HG02885 (cell line): ENCODE measurements around the gene LIMS1.
"Not testable (repeated sequence)": the region's sequence is repeated elsewhere in the genome, so short reads cannot be mapped to it uniquely, and the experiment has no call there.

Experiments
- ATAC-seq: cut with Tn5 transposase; IDR thresholded peaks from one replicate; pipeline ENCODE4 v1.9.1; 2021; ENCODE audit warnings: mild to moderate bottlenecking; ENCODE audit not compliant: unreplicated experiment, poor library complexity

The LIMS1 gene

DNA sequence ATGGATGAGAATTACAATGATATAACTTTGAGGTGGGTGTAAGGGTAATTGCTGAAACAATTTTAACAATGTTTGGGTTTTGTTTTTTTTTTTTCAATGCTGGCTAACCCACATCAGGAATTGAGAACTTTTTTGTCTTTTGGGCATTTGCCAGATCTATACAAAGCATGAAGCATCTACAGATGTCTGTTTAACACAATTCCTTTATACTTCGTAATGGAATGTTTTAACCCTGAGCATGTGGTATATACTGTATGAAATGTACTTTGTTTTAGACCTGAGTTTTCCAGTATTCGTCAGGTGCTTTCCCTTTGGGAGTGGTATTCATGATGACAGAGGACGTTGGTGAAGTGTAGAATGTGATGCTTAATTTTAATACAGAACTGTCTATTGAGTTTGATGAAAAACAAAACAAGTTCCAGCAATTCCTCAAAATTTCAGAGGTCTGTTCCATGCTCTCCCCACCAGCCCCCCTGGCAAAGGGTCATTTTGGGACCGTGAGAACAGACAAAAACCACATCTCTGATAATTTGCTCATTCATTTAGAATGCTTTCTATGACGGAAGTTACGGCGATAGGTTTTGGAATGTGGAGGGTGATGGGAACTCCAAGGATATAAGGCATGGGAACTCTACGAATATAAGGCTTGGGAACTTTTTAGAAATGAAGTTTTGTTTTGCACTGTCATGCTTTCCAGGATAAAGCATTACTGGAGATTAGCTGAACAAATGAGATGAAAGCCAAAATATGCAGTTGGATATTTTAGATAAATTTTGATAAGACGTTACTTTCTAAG, 14.1 kb downstream of the LIMS1 start:
- ATAC-seq = no peak

DNA sequence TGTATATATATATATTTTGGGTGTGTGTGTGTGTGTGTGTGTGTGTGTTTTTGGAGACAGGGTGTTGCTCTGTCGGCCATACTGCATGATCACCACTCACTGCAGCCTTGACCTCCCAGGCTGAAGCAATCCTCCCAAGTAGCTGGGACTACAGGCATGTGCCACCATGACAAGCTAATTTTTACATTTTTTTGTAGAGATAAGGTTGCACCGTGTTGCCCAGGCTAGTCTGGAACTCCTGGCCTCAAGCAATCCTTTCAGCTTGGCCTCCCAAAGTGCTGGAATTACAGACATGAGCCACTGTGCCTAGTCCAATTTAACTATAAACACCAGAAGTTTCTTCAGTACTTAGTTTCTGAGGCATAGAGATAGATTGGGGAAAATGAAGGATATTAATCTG, 18.3 kb downstream of the LIMS1 start:
- ATAC-seq = no peak

DNA sequence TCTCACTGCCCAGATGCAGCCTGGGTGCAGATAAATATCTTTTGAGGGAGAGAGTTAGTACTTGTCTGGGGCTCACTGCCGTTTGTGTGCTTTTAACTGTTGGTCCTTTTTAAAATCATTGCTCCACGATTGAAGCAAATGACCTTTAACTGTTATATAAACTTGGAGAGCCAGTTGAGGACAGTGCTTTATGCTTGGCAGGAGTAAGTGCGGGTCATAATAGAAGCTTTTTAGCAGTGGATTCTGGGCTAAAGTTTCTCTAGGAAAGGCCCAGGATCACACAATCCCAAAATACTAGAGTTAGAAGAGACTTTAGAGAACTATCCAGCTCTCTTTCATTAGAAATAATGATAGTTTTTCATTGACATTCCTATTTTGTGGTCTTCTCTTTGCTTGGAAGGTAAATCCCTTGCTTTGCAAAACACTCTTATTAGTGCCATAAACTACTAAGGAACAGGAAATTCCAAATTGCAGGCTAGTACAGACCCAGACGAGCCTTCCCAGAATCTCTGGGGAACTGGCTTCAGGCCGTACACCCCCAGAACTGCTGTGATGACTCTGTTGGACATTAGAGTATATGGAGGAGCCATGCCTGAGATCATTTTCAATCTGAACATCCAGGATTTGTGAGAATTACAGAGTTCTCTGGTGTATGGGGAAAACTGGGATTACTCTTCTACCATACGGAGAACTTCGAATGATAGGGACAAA, 19.1 kb downstream of the LIMS1 start:
- ATAC-seq = no peak

DNA sequence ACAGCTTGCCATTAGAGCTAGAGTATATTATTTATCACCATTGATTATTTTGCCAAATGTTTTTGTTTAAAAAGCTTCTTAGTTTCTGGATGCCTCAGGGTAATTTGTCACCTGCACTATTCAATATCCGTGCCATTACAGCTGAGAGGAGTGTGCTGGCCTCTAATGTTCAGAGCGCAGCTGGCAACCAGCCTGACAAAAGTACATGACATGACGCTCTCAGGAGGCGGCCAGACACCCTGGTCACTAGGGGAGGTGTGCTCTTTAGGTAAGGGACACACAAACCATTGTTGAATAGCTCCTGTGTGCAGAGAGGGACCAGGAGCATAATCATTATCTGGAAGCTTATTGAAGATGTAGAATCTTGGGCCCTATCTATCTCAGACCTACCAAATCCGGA, 20.3 kb downstream of the LIMS1 start:
- no peak for ATAC-seq

DNA sequence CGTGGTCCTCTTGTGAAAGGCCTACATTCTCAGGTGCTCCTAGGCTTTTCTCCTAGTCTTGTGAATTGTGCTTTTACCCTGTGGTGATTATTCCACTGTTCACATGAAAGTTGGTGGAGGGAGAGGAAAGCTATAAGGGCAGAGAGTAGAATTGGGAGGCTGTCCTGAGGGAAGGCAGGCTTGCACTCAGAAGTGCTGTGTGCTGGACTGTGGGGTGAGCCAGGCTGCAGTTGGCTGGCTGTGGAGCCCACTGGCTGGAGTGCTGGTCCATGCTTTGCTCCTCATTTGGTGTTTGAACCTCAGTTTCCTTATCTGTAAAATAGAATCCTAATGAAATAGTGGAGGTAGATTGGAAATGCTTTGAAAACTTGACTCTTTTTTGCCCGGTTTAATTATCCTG, 21.3 kb downstream of the LIMS1 start:
- no peak for ATAC-seq

DNA sequence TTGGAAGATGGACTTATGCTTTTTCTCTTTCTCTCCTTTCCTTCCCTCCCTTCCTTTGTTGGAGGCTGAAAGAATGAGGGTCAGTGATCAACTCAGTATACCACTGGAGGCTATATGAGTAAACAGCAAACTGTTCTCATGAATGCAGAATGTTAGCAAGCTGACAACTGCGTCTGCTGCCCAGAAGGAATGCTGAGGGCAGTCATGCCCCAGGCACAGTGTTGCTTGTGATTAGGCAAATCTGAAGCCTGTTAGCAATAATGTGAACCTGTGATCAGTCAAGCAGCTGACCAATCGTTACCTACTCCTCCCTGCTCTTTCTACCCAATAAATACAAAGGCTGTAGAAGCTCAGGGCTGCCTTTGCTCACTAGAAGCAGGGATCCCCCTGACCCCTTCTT, 22.3 kb downstream of the LIMS1 start:
- not testable (repeated sequence) for ATAC-seq

DNA sequence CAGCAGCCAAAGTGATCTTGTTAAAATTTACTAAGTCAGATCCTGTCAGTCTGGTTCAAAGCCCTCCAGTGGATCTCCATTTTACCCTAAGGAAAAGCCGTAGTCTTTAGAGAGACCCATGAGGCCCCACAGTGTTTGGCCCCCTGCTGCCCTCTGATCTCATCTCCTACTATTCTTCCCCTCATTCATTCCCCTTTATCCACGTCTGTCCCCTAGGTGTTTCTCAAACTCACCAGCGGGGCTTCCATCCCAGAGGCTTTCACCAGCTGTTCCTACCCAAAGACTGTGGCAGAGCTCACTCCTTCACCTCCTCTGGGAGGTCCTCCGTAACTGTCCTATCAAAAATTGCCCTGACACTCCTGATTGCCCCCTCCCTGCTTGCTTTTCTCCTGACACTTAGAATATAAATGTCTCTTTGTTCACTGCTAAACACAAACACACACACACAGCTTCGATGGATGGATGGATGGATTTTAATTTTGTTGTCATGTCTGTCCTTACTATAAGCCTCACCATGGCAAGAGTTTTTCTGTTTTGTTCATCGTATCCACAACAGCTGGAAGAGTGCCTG, 26.1 kb downstream of the LIMS1 start:
- ATAC-seq = no peak

DNA sequence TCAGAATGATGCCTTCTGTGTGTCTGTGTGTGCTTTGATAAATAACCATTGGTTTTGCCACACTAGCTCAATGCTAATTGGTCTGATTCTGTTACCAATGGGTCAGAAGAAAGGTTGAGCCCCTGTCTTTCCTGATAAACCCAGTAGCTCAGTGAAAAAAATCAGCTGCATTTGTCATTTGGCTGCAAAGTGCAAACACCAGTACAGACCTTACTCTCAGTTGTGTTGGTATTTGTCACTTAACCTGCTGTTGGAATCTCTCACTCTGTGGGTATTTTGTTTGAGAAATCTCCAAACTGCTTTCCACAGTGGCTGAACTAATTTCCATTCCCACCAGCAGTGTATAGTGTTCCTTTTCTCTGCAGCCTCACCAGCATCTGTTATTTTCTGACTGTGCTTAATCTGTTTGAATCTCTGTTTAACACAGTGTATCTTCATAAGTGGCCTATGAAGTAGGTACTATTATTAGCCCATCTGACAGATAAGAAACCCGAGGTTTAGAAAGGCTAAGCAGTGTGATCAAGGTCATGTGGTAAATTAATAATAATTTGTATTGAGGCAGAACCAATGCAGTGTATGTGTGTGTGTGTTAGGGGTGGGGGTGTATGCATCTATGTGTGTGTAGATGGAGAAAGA, 26.7 kb downstream of the LIMS1 start:
- no peak for ATAC-seq

DNA sequence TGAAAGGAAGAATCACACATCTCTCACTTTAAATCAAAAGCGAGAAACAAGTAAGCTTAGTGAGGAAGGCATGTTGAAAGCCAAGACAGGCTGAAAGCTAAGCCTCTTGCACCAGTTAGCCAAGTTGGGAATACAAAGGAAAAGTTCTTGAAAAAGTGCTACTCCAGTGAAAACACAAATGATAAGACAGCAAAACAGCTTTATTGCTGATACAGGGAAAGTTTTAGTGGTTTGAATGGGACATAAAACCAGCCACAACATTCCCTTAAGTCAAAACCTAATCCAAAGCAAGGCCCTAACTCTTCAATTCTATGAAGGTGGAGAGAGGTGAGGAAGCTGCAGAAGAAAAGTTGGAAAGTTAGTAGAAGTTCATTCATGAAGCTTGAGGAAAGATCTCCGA, 28.0 kb downstream of the LIMS1 start:
- no peak for ATAC-seq

DNA sequence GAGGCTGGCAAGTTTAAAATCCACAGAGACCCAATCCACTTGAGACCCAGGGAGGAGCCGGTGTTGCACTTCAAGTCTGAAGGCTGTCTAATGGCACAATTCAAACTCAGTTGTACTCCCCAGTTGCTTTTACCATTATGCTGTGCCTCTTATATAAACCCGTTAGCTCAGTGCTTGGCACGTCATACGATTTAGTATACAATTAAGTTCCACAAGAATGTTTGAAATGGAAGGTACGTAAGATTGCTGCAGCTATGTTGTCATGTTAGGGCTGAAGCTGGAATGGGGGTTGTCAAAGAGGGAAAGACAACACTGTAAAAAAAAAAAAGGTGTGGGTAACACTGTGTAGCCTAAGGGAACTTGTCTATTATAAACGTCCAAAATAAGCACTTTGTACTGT, 30.2 kb downstream of the LIMS1 start:
- no peak for ATAC-seq

DNA sequence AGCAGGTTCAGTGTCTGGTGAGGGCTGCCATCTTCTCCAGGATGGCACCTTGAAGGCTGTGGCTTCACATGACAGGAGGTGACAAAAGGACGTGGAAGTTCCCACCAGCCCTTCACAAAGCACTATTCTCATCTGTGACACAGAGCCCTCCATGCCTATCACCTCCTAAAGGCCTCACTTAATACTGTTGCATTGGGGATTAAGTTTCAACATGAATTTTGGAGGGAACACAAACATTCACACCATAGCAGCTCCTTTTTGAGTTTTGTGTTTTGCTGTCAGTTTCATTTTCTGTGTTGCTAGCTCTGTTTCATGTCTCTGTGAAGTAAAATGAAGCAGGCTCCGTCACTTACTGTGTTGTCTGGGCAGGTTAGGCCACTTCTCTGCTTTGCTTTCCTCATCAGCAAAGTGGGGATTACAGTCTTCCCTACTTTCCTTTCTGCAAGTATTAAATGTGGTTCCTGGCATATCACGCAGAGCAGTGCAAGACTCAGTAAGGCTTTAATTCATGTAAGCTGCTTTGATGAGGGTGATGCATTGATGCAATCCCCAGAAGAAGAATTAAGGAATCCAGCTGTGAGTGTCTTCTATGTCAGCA, 31.6 kb downstream of the LIMS1 start:
- peak; percentile 81 for ATAC-seq

DNA sequence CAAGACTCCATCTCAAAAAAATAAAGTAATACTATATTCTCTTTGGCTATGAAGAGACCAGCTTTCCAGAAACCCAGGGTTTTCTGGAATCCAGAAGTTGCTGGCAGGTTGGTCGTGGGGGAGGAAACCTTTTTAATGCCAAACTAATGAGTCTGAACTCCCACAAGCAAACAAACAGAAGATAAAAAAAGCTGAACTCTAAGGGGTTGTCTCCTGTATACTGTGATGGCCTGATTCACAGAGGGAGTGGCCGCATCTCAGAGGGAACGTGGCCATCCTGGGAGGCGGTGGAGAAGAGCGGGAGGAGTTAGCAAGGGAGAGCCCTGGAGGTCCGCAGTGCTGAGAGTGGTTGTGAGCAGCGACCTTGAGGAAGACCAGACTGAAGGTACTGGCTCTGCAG, 36.1 kb downstream of the LIMS1 start:
- no peak for ATAC-seq

DNA sequence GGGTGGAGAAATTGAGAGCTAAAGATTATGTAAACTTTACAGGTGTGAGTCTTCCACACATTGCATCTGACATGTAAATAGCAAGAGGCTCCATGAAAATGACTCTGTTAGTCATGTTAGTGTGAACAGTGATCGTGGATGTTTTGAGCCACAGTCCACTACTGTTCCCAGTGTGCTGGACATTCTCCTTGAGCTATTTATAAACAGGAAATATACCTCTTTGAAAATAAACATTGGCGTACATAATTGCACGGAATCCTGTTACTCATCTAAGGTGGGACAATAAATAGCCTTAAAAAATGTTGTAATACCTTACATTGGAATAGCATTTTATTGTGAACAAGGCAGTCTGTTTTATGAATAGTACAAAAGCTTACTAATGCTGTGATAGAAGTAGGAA, 37.0 kb downstream of the LIMS1 start:
- no peak for ATAC-seq

DNA sequence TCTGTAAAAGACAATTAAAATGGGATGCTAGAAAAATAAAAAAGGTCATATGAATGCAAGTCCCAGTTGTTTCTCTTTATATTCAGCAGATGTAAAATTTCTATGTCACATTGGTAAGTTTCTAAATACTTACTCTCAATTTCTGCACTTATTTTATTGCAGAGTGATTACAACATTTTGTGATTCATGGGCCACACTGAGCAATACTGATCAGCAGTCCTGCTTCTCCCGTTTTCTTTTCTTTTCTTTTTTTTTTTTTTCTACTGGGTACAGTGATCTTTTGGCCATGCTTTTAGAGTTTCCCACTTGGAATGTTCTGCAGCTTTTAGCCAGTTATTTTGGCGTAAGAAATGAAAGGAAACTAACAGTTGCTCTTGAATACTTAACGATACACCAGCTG, 38.8 kb downstream of the LIMS1 start:
- ATAC-seq = no peak

DNA sequence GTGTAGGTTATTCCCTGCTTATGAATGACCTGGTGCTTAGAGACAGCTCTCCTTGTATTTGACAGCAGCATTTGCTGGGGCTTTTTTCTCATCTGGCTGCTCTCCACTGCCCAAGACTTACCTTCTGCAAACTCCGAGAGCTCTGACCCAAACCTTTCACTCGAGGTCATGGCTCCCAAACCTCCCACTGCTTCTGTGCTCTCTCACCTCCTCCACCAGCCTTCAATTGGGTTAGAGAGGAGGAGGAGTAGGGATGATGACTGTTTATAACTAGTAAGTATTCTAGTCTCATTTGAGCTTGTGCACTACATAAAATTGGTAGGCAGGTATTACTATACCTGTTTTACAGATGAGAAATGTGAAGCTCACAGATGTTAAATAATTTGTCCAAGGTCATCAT, 40.1 kb downstream of the LIMS1 start:
- no peak for ATAC-seq

DNA sequence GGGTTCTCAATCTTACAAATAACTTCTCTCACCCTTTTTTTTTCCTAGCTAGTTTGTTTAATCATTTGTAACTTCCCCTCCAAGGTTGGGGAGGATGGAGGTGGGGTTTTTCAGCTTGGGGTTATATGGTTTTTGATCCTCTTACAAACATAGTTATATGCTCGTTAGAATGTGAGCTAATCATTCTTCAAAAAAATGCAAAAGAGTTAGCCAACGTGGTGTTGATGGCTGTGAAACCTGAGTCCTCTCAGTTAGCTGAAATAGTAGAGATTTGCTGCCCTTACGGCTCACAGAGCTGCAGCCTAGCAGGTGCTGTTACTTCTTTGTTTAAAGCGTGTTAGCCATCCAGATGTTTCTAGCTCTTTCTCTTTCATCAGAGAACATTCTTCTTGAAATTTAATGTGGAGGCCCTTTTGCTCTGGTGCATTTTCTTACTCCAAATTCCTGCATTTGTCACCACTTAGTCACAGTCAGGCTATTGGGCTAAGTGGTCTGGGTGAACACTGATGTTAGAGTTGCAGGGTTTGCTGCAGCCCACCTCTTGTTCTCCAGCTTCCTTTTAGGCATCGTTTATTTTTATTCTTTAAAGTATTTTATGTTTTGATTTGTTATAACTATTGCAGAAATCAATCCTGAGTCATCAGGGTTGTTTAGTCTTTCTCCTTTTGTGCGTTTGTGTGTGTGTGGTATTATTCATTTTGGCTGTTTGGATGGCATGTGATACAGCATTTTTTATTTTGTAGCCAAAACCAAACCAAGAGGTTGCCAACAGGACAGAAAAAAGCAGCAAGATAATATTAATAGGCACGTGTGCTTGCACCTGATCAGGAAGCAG, 41.1 kb downstream of the LIMS1 start:
- ATAC-seq = peak; percentile 72

DNA sequence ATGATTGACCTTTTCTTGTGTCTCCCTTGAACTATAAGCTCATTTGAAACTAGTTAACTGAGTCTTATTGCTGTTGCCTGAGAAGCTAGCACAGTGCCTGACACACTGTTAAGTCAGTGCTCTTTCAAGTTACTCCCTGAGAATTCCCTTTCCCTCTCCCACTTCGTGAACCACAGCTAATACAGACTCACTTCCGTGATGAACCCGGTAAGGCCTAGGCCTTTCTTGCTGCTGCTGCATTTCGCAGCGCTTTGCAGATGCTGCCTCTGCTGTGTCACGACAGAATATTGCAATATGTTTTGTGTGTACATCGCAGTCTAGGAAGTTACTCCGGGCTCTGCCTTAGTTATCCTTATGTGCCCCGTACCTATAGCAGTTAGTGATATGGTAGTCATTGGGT, 42.8 kb downstream of the LIMS1 start:
- ATAC-seq = no peak

DNA sequence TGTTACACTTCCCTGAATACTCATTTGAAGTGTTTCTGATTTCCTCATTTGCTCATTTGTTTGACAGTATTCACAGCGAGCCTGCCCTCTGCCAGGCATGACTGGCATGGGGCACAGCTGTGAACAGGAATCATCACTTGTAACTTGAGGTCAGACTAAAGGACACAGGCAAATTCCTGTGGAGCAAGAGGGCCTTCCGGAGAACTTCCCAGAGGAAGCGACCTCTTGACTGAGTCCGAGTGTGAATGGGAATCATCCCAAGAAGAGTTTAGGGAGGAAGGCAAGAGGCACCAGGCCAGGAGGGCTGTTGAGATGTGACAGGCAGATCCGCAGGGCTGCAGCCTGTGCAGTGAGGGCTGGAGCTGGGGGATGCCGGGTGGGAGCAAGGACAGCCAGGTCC, 45.4 kb downstream of the LIMS1 start:
- no peak for ATAC-seq

DNA sequence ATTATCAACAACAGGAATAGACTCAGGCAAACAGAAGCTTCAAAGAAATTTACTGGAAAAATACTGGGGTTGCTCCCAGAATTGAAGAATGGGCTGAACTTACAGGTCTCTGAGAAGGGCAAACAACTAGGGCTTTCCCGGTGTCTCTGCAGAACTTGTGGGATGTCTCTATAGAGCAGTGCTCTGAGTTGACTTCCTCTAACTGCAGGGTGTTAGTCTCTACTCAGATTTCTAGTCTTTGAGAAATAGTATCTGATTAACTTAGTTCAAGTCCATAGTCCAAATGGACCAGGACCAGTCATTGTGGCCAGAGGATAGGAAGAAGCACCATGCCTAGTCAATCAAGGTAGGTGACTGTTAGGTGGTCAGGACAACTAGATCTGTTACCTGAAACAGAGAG, 45.8 kb downstream of the LIMS1 start:
- no peak for ATAC-seq
